IMR-90 (cell line): ENCODE data around the gene MLLT1.

Experiments used
- CEBPB ChIP-seq: IDR thresholded peaks from 2 replicates; pipeline ENCODE4 v1.6.1; 2012; ENCODE audit warnings: low read depth, low read length, improper control_type of control experiment
- CTCF ChIP-seq: conservative IDR thresholded peaks from 2 replicates; pipeline ENCODE4 v1.5.1; 2012; ENCODE audit warnings: mild to moderate bottlenecking, low read depth, low read length, improper control_type of control experiment
- ELK1 ChIP-seq: fragments of 150-350 bp; IDR thresholded peaks from 2 replicates; pipeline ENCODE4 v1.6.1; 2016; ENCODE audit warnings: low read depth, mild to moderate bottlenecking, low read length, moderate library complexity, borderline replicate concordance
- FOS ChIP-seq: fragments of 150-350 bp; IDR thresholded peaks from 2 replicates; pipeline ENCODE4 v1.6.1; 2016; ENCODE audit warnings: low read depth, low read length
- NFE2L2 ChIP-seq: fragments of 150-350 bp; IDR thresholded peaks from 2 replicates; pipeline ENCODE4 v1.6.1; 2016; ENCODE audit warnings: low read depth, mild to moderate bottlenecking, low read length
- POLR2A ChIP-seq: IDR thresholded peaks from 2 replicates; pipeline ENCODE4 v1.6.1; 2012; ENCODE audit warnings: mild to moderate bottlenecking, low read depth, low read length
- RAD21 ChIP-seq: IDR thresholded peaks from 2 replicates; pipeline ENCODE4 v1.6.1; 2012; ENCODE audit warnings: low read length, improper control_type of control experiment
- RCOR1 ChIP-seq: IDR thresholded peaks from 2 replicates; pipeline ENCODE4 v1.6.1; 2012; ENCODE audit warnings: mild to moderate bottlenecking, low read length, improper control_type of control experiment; ENCODE audit not compliant: insufficient replicate concordance
- RFX5 ChIP-seq: IDR thresholded peaks from 2 replicates; pipeline ENCODE4 v1.8.0; 2012; ENCODE audit warnings: low read depth, mild to moderate bottlenecking, low read length, moderate library complexity
- SMC3 ChIP-seq: fragments of 150-350 bp; IDR thresholded peaks from 2 replicates; pipeline ENCODE4 v1.6.1; 2016; ENCODE audit warnings: low read depth, mild to moderate bottlenecking, antibody characterized with exemption, low read length, moderate library complexity
- USF2 ChIP-seq: fragments of 150-350 bp; IDR thresholded peaks from 2 replicates; pipeline ENCODE4 v1.6.1; 2017; ENCODE audit warnings: mild to moderate bottlenecking, antibody characterized with exemption, low read length, low read depth

GRCh38 chr19:6322284-6322683 is 42.5 kb upstream of the MLLT1 start:
- TF ChIP-seq USF2 (no peak), CTCF (no peak), RCOR1 (no peak), CEBPB (no peak), POLR2A (no peak), RFX5 (no peak), NFE2L2 (no peak), SMC3 (no peak), FOS (no peak), ELK1 (no peak), RAD21 (no peak)
